HL-60/S4 treated with phorbol 12-myristate 13-acetate at 8.2 ng/mL for 4 days and 3 days (cell line): ENCODE measurements around the gene TMEM63B.
"Not testable (repeated sequence)": the region's sequence is repeated elsewhere in the genome, so short reads cannot be mapped to it uniquely, and the experiment has no call there.

Source experiments
- in situ Hi-C: fragments of 300-500 bp; cut with MboI; formaldehyde crosslinking; loops from 2 replicates; pipeline ENCODE4 v1.15.0; 2022; ENCODE audit warnings: low sequenced_read_pairs

TMEM63B gene

DNA sequence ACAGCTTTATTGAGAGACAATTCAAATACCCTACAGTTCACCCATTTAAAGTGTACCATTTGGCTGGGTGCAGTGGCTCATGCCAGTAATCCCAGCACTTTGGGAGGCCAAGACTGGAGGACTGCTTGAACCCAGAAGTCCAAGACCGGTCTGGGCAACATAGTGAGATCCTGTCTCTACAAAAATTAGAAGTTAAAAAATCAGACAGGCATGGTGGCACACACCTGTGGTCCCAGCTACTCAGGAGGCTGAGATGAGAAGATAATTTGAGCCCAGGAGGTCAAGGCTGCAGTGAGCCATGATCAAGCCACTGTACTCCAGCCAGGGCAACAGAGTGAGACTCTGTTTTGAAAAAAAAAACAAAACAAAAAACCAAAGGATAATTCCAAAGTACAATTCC, 40.2 kb downstream of the TMEM63B start:
- in situ Hi-C loops, result no loop called here

- in situ Hi-C loops, result no loop called here
Observed at GRCh38 chr6:44169154-44169553, 41.8 kb downstream of the TMEM63B start.

DNA sequence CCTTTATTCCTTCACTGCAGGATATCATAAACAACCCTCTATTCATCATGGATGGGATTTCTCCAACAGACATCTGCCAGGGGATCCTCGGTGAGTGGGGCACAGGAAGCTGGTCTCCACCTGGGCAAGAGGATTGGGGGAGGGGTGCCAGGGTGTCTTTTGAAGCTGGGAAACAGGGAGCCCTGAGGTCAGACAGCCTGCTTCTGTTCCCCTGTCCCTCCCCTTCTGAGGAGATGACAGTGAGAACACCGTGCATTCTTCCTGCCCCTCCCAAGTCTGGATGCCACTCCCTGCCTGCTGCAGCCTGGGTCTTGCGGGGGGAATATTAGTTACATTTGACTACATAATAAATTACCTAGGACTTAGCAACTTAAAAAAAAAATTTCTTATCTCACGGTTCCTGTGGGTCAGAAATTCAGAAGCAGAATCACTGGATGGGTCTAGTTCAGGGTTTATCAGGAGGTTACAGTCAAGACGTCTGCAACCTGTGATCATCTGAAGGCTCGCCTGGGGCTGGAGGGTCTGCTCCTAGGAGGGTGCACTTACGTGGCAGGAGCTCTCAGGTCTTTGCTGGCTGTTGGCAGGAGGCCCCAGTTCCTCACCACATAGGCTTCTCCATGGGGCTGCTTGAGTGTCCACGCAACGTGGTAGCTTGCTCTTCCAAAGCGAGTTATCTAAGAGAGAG, 42.7 kb downstream of the TMEM63B start:
- in situ Hi-C loops, result no loop called here

GRCh38 chr6:44171899-44172546, 44.7 kb downstream of the TMEM63B start:
- in situ Hi-C loops, result no loop called here

DNA sequence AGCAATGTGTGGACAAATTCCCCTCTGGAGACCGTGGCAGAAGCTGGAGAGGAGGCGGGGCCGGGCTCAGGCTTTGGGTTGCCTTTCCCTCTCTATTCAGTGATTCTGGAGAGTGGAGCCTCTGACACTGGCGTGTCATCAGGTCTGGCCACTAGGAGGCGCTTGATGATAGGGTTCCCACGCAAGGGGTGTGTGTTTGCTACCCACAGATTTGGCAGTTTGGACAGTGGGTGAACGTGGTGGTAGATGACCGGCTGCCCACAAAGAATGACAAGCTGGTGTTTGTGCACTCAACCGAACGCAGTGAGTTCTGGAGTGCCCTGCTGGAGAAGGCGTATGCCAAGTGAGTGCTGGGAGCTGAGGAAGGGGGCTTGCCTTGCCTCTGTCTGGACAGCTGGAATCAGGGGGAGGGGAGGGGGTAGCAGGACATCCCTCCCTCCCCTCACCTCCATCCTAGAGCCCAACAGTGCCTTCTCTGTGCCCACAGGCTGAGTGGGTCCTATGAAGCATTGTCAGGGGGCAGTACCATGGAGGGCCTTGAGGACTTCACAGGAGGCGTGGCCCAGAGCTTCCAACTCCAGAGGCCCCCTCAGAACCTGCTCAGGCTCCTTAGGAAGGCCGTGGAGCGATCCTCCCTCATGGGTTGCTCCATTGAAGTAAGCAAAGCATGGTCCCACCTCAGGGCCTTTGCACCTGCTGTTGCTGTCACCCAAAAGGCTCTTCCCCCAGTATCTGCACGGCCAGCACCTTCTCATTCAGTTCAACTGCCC, 45.6 kb downstream of the TMEM63B start:
- in situ Hi-C loops, result no loop called here

DNA sequence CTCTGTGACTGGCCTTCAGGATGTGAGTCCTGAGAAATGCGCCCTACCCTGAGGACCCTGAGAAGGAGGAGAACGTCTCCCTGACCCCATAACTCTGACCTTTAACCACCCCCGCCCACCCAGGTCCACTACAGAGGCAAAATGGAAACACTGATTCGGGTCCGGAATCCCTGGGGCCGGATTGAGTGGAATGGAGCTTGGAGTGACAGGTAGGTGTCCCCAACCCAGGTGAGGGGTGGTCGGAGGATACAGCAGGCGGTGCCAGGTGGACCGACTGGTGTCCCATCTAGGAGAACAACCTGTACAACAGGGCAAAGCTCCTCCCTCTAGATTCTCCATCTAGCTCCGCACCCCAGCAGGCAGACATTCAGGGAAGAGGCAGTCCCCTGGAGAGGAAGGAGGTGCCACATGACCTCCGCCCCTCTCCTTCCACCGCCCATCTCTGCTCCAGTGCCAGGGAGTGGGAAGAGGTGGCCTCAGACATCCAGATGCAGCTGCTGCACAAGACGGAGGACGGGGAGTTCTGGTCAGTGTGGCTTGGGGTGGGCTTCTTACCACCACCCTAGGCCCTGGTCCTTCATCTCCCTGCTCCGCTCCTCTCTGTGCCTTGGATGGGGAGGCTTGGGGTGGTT, 48.9 kb downstream of the TMEM63B start:
- in situ Hi-C loops, result no loop called here

DNA sequence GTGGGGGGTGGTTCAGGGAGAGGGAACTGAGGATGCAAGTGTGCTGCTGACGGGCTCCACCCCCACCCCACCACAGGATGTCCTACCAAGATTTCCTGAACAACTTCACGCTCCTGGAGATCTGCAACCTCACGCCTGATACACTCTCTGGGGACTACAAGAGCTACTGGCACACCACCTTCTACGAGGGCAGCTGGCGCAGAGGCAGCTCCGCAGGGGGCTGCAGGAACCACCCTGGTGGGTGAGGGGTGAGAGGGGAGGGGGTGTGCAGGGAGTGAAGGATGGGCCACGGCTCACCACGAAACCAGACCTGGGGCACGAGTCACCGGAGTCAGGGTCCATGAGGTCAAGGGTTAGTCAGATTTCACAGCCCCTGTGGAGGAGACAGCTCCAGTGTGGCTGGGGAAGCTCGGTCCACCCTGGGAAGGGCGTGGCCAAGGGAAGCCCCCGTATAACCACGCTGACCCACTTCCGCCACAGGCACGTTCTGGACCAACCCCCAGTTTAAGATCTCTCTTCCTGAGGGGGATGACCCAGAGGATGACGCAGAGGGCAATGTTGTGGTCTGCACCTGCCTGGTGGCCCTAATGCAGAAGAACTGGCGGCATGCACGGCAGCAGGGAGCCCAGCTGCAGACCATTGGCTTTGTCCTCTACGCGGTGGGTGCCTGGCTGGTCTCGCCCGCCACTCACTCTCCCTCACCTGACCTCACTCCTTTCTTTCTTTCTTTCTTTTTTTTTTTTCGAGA, 49.6 kb downstream of the TMEM63B start:
- in situ Hi-C loops, result no loop called here

DNA sequence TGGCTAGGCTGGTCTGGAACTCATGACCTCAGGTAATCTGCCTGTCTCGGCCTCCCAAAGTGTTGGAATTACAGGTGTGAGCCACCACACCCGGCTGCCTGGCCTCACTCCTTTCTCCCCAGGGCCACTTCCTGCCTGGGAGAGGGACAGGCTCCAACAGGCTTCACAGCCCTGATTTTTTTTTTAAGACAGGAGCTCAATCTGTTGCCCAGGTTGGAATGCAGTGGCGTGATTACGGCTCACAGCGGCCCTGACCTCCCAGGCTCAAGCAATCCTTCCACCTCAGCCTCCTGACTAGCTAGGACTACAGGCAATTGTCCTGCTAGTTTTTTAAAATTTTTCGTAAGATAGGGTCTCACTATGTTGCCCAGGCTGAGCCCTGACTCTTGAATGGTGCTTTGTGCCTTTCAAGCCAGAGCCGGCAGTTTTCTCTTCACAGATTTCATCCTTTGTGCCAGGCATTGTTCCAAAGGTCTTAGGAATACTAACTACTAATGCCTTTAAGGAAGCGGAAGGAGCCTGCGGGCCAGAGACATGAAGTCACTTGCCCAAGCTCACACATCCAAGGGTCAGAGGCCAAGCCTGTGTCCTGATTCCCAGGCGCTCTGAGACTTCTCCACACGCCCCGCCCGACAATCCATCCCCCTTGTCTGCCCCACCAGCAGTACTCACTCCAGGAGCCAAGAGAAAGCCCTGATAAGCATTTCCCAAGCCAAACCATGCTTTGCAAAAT, 50.5 kb downstream of the TMEM63B start:
- in situ Hi-C loops, result no loop called here

- in situ Hi-C loops, result no loop called here
Observed at GRCh38 chr6:44178424-44179071, 51.2 kb downstream of the TMEM63B start.

- in situ Hi-C loops, result no loop called here
Observed at GRCh38 chr6:44179072-44179536, 51.8 kb downstream of the TMEM63B start.

DNA sequence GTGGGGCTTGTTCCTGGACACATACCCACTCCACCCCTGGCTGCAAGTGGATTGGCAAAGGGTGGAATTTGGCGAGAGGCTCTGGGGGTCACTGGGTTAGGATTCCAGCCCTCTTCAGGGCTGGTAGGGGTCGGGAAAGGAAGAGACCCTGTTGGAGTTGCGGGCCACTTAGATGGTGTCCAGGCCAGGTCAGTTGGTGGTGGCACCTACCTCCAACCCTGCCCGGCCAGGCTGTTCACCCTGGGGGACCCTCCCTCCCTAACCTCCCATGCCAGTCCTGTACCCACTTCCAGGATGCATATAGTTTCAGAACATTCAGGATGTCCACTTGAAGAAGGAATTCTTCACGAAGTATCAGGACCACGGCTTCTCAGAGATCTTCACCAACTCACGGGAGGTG, 52.3 kb downstream of the TMEM63B start:
- in situ Hi-C loops, result no loop called here

DNA sequence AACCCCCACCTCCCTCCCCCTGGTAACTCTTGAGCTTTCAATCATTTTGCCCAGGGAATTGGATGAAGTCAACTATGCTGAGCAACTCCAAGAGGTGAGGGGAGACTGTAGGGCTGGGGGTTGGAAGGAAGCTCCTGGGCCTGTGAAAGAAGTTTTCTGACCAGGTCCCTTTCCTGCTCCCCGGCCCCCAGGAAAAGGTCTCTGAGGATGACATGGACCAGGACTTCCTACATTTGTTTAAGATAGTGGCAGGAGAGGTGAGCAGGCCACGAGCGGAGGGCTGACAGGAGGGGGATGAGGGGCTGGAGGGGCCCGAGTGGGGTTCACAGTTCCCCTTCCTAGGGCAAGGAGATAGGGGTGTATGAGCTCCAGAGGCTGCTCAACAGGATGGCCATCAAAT, 53.1 kb downstream of the TMEM63B start:
- in situ Hi-C loops, result no loop called here

- in situ Hi-C loops, result no loop called here
Observed at GRCh38 chr6:44180886-44181285, 53.5 kb downstream of the TMEM63B start.

GRCh38 chr6:44181784-44182183, 54.4 kb downstream of the TMEM63B start:
- in situ Hi-C loops, result not testable (repeated sequence)

- in situ Hi-C loops, result no loop called here
Observed at GRCh38 chr6:44182911-44183390, 55.6 kb downstream of the TMEM63B start.

DNA sequence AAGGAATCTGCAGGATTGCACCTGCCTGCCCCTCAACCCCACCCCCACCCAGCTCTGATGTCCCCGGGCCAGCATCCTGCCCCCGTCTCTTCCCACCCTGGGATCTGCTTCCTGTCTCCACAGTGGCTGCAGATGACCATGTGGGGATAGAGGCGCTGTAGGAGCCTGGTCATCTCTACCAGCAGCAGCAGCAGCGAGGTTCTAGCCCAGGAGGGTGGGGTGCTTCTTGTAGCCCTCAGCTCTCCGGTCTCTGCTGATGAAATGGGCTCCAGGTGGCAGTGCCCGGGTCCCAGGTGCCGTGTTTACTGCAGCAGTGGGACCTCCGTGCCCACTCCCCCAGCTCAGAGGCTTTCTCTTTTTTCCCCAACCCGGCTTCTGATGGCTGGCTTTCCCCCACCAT, 56.4 kb downstream of the TMEM63B start:
- in situ Hi-C loops, result no loop called here

DNA sequence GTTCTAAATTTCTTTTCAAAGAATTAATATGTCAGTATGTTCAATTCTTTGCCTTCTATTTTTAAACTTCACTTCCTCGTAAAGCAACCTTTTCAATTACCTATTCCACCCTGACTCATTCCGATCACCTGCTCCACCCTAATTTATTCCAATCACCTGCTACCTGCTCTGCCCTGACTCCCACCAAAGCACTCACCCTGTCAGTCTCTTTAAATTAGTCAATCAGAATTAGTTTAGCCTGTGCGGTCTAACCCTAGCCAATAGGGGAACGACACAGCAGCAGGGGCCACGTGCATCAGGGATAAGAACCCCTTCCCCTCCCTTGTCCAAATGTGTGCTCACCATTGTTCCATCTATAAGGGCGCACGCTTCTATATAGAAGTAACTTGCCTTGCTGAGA, 58.0 kb downstream of the TMEM63B start:
- in situ Hi-C loops, result not testable (repeated sequence)

- in situ Hi-C loops, result no loop called here
Observed at GRCh38 chr6:44185953-44186634, 58.7 kb downstream of the TMEM63B start.

GRCh38 chr6:44186635-44187025, 59.3 kb downstream of the TMEM63B start:
- in situ Hi-C loops, result no loop called here
